Trophoblast cell (in vitro differentiated cells and primary cell): Measurements from ENCODE around the gene POLA1.

ENCODE experiments used
- DNase-seq, 2 donors: peaks; one replicate each; pipeline ENCODE4 v3.0.0-alpha.2; 2016
- H2AFZ ChIP-seq: 2 replicates; pipeline ENCODE4 v1.6.1; 2013; ENCODE audit warnings: low read length, moderate library complexity, mild to moderate bottlenecking; ENCODE audit not compliant: insufficient read depth, poor library complexity
- H2AK5ac ChIP-seq: 2 replicates; pipeline ENCODE4 v1.6.1; 2013; ENCODE audit warnings: mild to moderate bottlenecking, low read length
- H2BK120ac ChIP-seq: 2 replicates; pipeline ENCODE4 v1.6.1; 2013; ENCODE audit warnings: low read length, mild to moderate bottlenecking, moderate library complexity; ENCODE audit not compliant: insufficient read depth, poor library complexity
- H2BK12ac ChIP-seq: 2 replicates; pipeline ENCODE4 v1.6.1; 2013; ENCODE audit warnings: mild to moderate bottlenecking, low read length, moderate library complexity
- H2BK5ac ChIP-seq: 2 replicates; pipeline ENCODE4 v1.6.1; 2013; ENCODE audit warnings: low read length, low read depth, moderate library complexity, mild to moderate bottlenecking; ENCODE audit not compliant: poor library complexity
- H3K14ac ChIP-seq: 2 replicates; pipeline ENCODE4 v1.6.1; 2013; ENCODE audit warnings: mild to moderate bottlenecking, low read length
- H3K18ac ChIP-seq: 2 replicates; pipeline ENCODE4 v1.6.1; 2013; ENCODE audit warnings: mild to moderate bottlenecking, low read length
- H3K23ac ChIP-seq: 2 replicates; pipeline ENCODE4 v1.6.1; 2013; ENCODE audit warnings: low read length
- H3K27ac ChIP-seq: 2 replicates; pipeline ENCODE4 v1.5.1; 2013; ENCODE audit warnings: low read depth, mild to moderate bottlenecking, inconsistent platforms, low read length, moderate library complexity
- H3K27me3 ChIP-seq: 2 replicates; pipeline ENCODE4 v1.6.1; 2013; ENCODE audit warnings: inconsistent platforms, mild to moderate bottlenecking, low read length, moderate library complexity; ENCODE audit not compliant: insufficient read depth
- H3K36me3 ChIP-seq, 2 experiments: 1 replicate in 1 of 2; 2 replicates in 1 of 2; pipeline ENCODE4 v1.6.1; 2013; ENCODE audit warnings: low read length in 2 of 2, mild to moderate bottlenecking in 2 of 2, moderate library complexity in 1 of 2; ENCODE audit not compliant: insufficient read depth in 2 of 2, control insufficient read depth in 1 of 2
- H3K4ac ChIP-seq: 2 replicates; pipeline ENCODE4 v1.6.1; 2013; ENCODE audit warnings: low read depth, mild to moderate bottlenecking, low read length, moderate library complexity
- H3K4me1 ChIP-seq, 2 experiments: 1 replicate in 1 of 2; 2 replicates in 1 of 2; pipeline ENCODE4 v1.6.1; 2013; ENCODE audit warnings: low read length in 2 of 2, mild to moderate bottlenecking in 2 of 2, moderate library complexity in 1 of 2; ENCODE audit not compliant: insufficient read depth in 2 of 2, control insufficient read depth in 1 of 2
- H3K4me2 ChIP-seq: 2 replicates; pipeline ENCODE4 v1.6.1; 2013; ENCODE audit warnings: inconsistent platforms, mild to moderate bottlenecking, low read length, moderate library complexity
- H3K4me3 ChIP-seq: 2 replicates; pipeline ENCODE4 v1.5.1; 2013; ENCODE audit warnings: mild to moderate bottlenecking, low read depth, low read length, inconsistent platforms
- H3K79me1 ChIP-seq: one replicate; pipeline ENCODE4 v1.6.1; 2013; ENCODE audit warnings: low read length
- H3K79me2 ChIP-seq: 2 replicates; pipeline ENCODE4 v1.6.1; 2013; ENCODE audit warnings: low read length, mild to moderate bottlenecking; ENCODE audit not compliant: control insufficient read depth, insufficient read depth, poor library complexity
- H3K9ac ChIP-seq: 2 replicates; pipeline ENCODE4 v1.6.1; 2013; ENCODE audit warnings: mild to moderate bottlenecking, low read length
- H3K9me3 ChIP-seq: 2 replicates; pipeline ENCODE4 v1.6.1; 2013; ENCODE audit warnings: low read depth, mild to moderate bottlenecking, control low read depth, inconsistent platforms, low read length; ENCODE audit not compliant: insufficient read depth
- H4K12ac ChIP-seq: 2 replicates; pipeline ENCODE4 v1.6.1; 2013; ENCODE audit warnings: low read depth, mild to moderate bottlenecking, low read length, moderate library complexity
- H4K8ac ChIP-seq: 2 replicates; pipeline ENCODE4 v1.6.1; 2013; ENCODE audit warnings: low read depth, mild to moderate bottlenecking, low read length, moderate library complexity
- H4K91ac ChIP-seq: one replicate; pipeline ENCODE4 v1.6.1; 2013; ENCODE audit warnings: low read depth, mild to moderate bottlenecking, low read length, moderate library complexity
- WGBS: extraction: QIAGEN DNeasy Blood & Tissue Kit; methylation state at CpG from one replicate; pipeline ENCODE4 v1.1.7; 2013; ENCODE audit warnings: missing lambda C conversion rate; ENCODE audit not compliant: insufficient read length, insufficient coverage; ENCODE audit errors: extremely low coverage; 5-methylcytosine and 5-hydroxymethylcytosine counted together

Gene POLA1

GRCh38 chrX:24696294-24696693 lies 2.6 kb downstream of the POLA1 start:
- Histone ChIP-seq H2AK5ac (no peak overlapping the region), H3K4me3 (no peak overlapping the region), H3K4me2 (no peak overlapping the region), H3K9ac (no peak overlapping the region), H3K14ac (no peak overlapping the region), H2AFZ (no peak overlapping the region), H2BK5ac (no peak overlapping the region), H3K79me2 (peaks cover 2% of the 10 kb centered on the region), H3K4me1 (no peaks in the 10 kb centered on the region), H3K4ac (peak overlapping the region; percentile 6), H3K23ac (no peak overlapping the region), H2BK120ac (no peak overlapping the region), H3K36me3 (peaks cover 3% of the 10 kb centered on the region in 2 experiments), H4K91ac (no peak overlapping the region), H4K8ac (no peak overlapping the region), H2BK12ac (no peak overlapping the region), H3K9me3 (no peaks in the 10 kb centered on the region), H3K18ac (no peak overlapping the region), H4K12ac (no peak overlapping the region), H3K79me1 (no peaks in the 10 kb centered on the region), H3K27me3 (no peaks in the 10 kb centered on the region), H3K27ac (no peak overlapping the region)
- no CpG with 5 or more reads among the region's 6 CpGs for WGBS
- peak; percentile 20 to 54 for DNase-seq

GRCh38 chrX:24702362-24703184 lies 8.9 kb downstream of the POLA1 start:
- H3K4me2 ChIP-seq, result no peak overlapping the region
- no CpG with 5 or more reads among the region's 3 CpGs for WGBS

GRCh38 chrX:24703185-24703494 lies 9.4 kb downstream of the POLA1 start:
- Histone ChIP-seq H2AFZ (no peak overlapping the region), H2AK5ac (no peak overlapping the region), H3K79me1 (no peaks in the 10 kb centered on the region), H3K4me3 (no peak overlapping the region), H2BK120ac (no peak overlapping the region), H4K8ac (no peak overlapping the region), H3K4me1 (no peaks in the 10 kb centered on the region), H3K79me2 (no peaks in the 10 kb centered on the region), H3K9me3 (no peaks in the 10 kb centered on the region), H2BK5ac (no peak overlapping the region), H3K18ac (no peak overlapping the region), H3K14ac (no peak overlapping the region), H2BK12ac (no peak overlapping the region), H3K36me3 (peaks cover 8 to 16% of the 10 kb centered on the region in 2 experiments), H3K4me2 (no peak overlapping the region), H3K9ac (no peak overlapping the region), H4K91ac (no peak overlapping the region), H4K12ac (no peak overlapping the region), H3K23ac (no peak overlapping the region), H3K4ac (no peak overlapping the region), H3K27me3 (no peaks in the 10 kb centered on the region), H3K27ac (no peak overlapping the region)
- WGBS, result no CpG with 5 or more reads among the region's 5 CpGs
- DNase-seq, result no peak

More at GRCh38 chrX:24702362-24703184, 8.9 kb downstream of the POLA1 start:
- Histone ChIP-seq H2BK120ac (no peak overlapping the region), H2AFZ (no peak overlapping the region), H3K79me1 (no peaks in the 10 kb centered on the region), H3K79me2 (no peaks in the 10 kb centered on the region), H3K27ac (no peak overlapping the region), H3K36me3 (peaks cover 8 to 16% of the 10 kb centered on the region in 2 experiments), H3K9me3 (no peaks in the 10 kb centered on the region), H3K4me3 (no peak overlapping the region), H2BK12ac (no peak overlapping the region), H4K91ac (no peak overlapping the region), H3K23ac (no peak overlapping the region), H3K4me1 (no peaks in the 10 kb centered on the region), H2AK5ac (no peak overlapping the region), H3K14ac (no peak overlapping the region), H3K27me3 (no peaks in the 10 kb centered on the region), H4K12ac (no peak overlapping the region), H4K8ac (no peak overlapping the region), H3K18ac (no peak overlapping the region), H2BK5ac (no peak overlapping the region), H3K4ac (no peak overlapping the region), H3K9ac (no peak overlapping the region)
- no peak for DNase-seq

DNA sequence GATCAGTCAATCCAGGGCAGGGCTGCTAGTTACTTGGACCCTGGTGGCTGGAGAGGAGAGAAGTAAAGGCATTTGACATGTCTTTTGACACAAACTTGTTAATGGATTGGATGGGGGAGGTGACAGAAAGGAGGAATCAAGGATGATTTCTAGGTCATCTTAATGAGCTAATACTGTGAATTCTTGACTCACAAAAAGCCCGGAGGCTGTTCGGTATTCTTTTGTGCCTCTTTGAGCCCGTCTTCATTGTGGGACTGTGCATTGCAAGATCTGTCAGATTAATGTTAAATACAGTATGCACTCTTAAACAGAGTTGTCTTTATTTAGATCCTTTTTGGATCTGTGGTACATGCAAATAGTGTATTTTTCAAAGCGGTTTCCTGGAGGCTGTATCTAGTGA lies 25.1 kb downstream of the POLA1 start:
- Histone ChIP-seq H3K23ac (no peak overlapping the region), H3K18ac (no peak overlapping the region), H3K79me2 (no peaks in the 10 kb centered on the region), H2AK5ac (no peak overlapping the region), H3K27ac (no peak overlapping the region), H4K8ac (no peak overlapping the region), H3K4me3 (no peak overlapping the region), H3K27me3 (no peaks in the 10 kb centered on the region), H3K9ac (no peak overlapping the region), H4K91ac (no peak overlapping the region), H2AFZ (no peak overlapping the region), H2BK120ac (no peak overlapping the region), H2BK5ac (no peak overlapping the region), H3K79me1 (no peaks in the 10 kb centered on the region), H4K12ac (no peak overlapping the region), H3K4ac (no peak overlapping the region), H2BK12ac (no peak overlapping the region), H3K9me3 (no peaks in the 10 kb centered on the region), H3K14ac (no peak overlapping the region), H3K4me2 (no peak overlapping the region), H3K36me3 (peaks cover 2 to 3% of the 10 kb centered on the region in 2 experiments), H3K4me1 (peaks cover 0 to 2% of the 10 kb centered on the region in 2 experiments)
- WGBS, result no CpG with 5 or more reads among the region's 4 CpGs
- DNase-seq, result no peak
